Astrocyte of the cerebellum (primary cell): ENCODE results near the gene PDK2.

Experiments
- DNase-seq: peaks from one replicate; pipeline ENCODE4 v3.0.0-alpha.2; 2011; ENCODE audit warnings: low read depth
- H3K4me3 ChIP-seq: 2 replicates; pipeline ENCODE4 v1.5.1; 2011; ENCODE audit warnings: mild to moderate bottlenecking, low read depth, low read length, moderate library complexity
- in situ Hi-C: cut with HindIII; loops from 2 replicates; pipeline ENCODE4 v1.10.0; 2017; ENCODE audit warnings: low sequenced_read_pairs
- TF ChIP-seq, protein P1 (sequence below): IDR thresholded peaks from 2 replicates; pipeline ENCODE4 v1.5.1; 2012; ENCODE audit warnings: low read length, low read depth, moderate library complexity, mild to moderate bottlenecking; ENCODE audit errors: missing control alignments

The PDK2 gene

DNA sequence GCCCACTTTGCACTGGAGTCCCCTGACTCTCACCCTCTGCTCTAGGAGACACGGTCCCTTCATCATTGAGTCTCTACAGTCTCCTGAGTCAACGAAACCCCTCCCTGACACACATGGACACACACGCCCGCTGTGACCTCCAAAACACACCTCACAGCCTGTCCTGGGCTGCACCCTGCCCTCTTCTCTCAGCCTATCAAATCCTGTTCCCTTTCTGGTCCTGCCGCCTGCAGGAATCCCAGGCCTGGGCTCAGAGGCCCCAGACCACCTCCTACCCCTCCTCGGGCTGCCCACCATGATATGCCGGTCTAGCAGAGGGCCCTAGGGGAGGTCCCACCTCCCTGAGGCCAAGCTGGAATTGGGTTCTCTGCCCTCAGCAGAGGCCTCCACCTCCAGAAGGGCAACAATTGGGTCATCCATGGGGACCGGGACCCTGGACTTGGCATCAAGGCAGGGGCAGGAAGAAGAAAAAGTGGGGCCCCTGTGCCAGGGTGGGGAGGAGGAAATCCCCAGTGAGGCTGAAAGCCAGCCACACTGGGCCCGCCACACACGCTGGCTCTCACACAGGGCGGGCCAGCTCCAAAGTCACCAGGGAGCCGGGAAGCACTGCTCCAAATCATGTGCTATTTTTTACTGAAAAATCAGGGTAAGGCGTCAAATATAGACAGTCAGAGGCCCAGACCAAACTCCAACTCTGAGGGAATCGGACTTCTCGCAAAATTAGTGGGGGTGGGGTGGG, 51.9 kb downstream of the PDK2 start:
- in situ Hi-C loops = no loop called here
- TF ChIP-seq, protein P1, sequence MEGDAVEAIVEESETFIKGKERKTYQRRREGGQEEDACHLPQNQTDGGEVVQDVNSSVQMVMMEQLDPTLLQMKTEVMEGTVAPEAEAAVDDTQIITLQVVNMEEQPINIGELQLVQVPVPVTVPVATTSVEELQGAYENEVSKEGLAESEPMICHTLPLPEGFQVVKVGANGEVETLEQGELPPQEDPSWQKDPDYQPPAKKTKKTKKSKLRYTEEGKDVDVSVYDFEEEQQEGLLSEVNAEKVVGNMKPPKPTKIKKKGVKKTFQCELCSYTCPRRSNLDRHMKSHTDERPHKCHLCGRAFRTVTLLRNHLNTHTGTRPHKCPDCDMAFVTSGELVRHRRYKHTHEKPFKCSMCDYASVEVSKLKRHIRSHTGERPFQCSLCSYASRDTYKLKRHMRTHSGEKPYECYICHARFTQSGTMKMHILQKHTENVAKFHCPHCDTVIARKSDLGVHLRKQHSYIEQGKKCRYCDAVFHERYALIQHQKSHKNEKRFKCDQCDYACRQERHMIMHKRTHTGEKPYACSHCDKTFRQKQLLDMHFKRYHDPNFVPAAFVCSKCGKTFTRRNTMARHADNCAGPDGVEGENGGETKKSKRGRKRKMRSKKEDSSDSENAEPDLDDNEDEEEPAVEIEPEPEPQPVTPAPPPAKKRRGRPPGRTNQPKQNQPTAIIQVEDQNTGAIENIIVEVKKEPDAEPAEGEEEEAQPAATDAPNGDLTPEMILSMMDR = no peak
- H3K4me3 ChIP-seq = peak overlapping the region; percentile 78
- DNase-seq = no peak

DNA sequence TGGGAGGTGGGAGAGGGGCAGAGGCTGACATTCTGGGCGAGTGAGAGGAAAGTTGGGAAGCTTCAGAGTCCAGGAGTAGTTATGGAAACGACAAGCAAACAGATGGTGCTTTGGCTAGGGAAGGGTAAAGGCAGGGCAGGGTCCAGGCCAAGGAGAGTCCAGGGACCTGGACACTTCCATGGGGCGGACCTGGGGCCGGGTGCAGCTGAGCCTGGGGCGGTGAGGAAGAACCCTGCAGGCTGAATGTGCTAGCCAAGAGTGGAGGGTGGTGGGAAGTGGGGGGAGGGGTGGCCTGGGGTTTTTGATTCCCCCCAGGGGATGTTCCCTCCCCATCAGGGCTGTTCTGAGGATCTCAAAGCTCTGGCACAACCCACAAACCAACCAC, 52.7 kb downstream of the PDK2 start:
- in situ Hi-C loops = no loop called here
- TF ChIP-seq, protein P1 = no peak
- no peak for DNase-seq
- peak overlapping the region; percentile 78 for H3K4me3 ChIP-seq

GRCh38 chr17:50148226-50149090, 53.3 kb downstream of the PDK2 start:
- in situ Hi-C loops = no loop called here

DNA sequence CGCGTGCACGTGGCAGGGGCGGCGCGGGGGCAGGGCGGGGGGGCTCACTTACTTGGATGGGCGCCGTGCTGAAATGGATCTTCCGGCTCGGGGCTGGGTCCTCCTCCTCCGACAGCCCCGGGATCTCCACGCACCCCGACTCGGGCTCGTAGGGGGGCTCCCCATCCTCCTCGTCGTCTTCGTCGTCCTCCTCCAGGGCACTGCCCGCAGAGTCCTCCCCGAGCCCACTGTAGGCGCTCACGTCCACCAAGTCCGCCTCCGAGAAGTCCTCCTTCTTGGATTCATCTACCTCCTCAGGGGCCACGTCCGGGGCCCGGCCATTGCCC, 53.9 kb downstream of the PDK2 start:
- in situ Hi-C loops = no loop called here
- DNase-seq = no peak
- peak overlapping the region; percentile 78 for H3K4me3 ChIP-seq
- TF ChIP-seq, protein P1 = no peak

More at GRCh38 chr17:50148226-50149090, 53.3 kb downstream of the PDK2 start:
- no peak for DNase-seq
- TF ChIP-seq, protein P1 = peak; percentile 21
- H3K4me3 ChIP-seq = peak overlapping the region; percentile 78

DNA sequence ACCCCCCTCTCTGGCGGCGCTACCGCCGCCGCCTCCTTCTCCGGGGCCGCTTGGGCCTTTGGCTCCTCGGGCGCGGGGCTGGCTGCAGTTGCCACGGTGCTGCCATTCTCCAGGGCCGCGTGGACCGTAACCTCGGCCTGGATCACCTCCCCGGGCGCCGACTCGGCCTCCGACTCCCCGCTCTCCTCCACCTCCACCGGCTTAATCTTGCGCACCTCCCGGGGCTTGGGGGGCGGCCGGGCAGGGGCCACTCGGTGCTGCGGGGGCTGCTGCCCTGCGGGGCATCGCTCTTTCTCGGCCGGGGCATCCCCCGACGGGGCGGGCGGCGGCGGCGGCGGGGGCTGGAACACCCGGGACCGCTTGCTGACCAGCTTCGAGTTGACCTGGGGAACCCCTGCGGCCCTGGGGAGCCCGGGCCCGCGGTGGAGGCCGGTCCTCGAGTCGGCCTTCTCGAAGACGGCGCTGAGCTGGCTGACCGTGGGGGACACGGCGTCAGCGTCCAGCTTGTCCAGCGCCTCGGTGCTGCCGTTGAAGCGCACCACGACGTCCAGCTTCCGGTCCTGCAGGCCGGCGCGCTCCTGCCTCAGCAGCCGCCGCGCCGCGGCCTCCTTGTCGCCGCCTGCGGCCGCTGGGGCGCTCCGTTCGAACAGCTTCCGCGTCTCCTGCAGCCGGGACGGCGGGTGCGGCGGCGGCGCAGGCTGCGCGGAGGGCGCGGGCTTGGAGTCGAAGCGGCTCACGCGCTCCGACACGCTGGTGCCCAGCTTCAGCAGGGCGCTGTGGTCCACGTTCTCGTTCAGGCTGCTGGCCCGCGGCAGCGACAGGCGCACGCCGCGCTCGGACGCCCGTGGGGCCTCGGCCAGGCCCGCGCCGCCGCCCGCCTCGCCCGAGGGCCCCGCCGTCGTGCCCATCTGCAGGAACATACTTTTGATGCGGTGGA, 54.5 kb downstream of the PDK2 start:
- DNase-seq = no peak
- in situ Hi-C loops = no loop called here
- H3K4me3 ChIP-seq = peak overlapping the region; percentile 78
- TF ChIP-seq, protein P1 = peak; percentile 3
